Right atrium auricular region (tissue), 2 donors: ENCODE measurements around the gene KLHL22. TPM values are rescaled to one million over a fixed set of nuclear protein-coding genes. Genes with fewer than 3 reads are reported as not detected.

Source experiments
- DNase-seq: peaks from one replicate; pipeline ENCODE4 v3.0.0-alpha.2; 2019; ENCODE audit warnings: low spot score
- H3K27ac ChIP-seq, 2 donors: fragments of 200-600 bp; sonication (generic); 1 replicate in 1 of 2; 2 replicates in 1 of 2; pipeline ENCODE4 v1.5.1; 2016 to 2019
- H3K27me3 ChIP-seq, 2 donors: fragments of 200-600 bp; sonication (generic); one replicate each; pipeline versions ENCODE4 v1.5.1 to v1.6.0; 2017 to 2019
- H3K36me3 ChIP-seq: fragments of 200-600 bp; sonication (generic); one replicate; pipeline ENCODE4 v1.5.1; 2016
- H3K4me1 ChIP-seq, 2 donors: fragments of 200-600 bp; sonication (generic); one replicate each; pipeline versions ENCODE4 v1.5.1 to v1.6.0; 2017 to 2019
- H3K4me3 ChIP-seq, 2 donors: fragments of 200-600 bp; sonication (generic); 1 replicate in 1 of 2; 2 replicates in 1 of 2; pipeline ENCODE4 v1.5.1; 2017 to 2019; ENCODE audit warnings: mild to moderate bottlenecking in 1 of 2, moderate library complexity in 1 of 2
- H3K9me3 ChIP-seq, 2 donors: fragments of 200-600 bp; sonication (generic); one replicate each; pipeline ENCODE4 v1.5.1; 2019
- CTCF ChIP-seq, 2 donors: fragments of 200-600 bp; sonication (generic); IDR thresholded peaks; one replicate each; pipeline ENCODE4 v1.5.1; 2019; ENCODE audit warnings: antibody characterized with exemption in 2 of 2
- total RNA-seq, 2 donors: library from RNA; depleted of rRNA; stranded (reverse); fragments of >200 nt; gene quantifications; one replicate each; pipeline ENCODE4 v1.1.0, GENCODE V29; 2016

KLHL22 gene
- total RNA-seq, 2 donors from 2014 or later: 16.0 to 21.9 TPM

DNA sequence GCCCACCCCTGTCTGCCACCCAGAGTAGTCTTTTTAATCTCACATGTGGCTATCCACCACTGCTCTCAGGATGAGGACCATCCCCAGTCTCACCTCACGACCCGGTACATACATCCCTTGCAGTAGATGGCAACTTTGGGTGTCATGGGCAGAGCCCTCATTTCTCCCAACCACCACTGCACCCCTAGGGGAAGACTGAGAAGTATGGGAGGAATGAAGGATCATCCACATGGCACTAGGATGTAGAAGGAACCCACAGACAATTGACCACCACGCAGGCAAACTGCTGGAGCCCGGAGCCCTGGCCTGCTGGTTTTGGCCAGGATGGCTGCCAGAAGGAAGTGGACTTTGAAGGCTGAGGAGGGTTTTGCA, 56.1 kb downstream of the KLHL22 start:
- Histone ChIP-seq H3K9me3 (no peaks in the 10 kb centered on the region), H3K27me3 (no peaks in the 10 kb centered on the region), H3K36me3 (no peaks in the 10 kb centered on the region), H3K27ac (no peak overlapping the region), H3K4me1 (peaks cover 0 to 45% of the 10 kb centered on the region in 2 donors), H3K4me3 (no peak overlapping the region)
- no peak for DNase-seq
- no peak for TF ChIP-seq CTCF (IDR thresholded peaks at IDR 0.05)

DNA sequence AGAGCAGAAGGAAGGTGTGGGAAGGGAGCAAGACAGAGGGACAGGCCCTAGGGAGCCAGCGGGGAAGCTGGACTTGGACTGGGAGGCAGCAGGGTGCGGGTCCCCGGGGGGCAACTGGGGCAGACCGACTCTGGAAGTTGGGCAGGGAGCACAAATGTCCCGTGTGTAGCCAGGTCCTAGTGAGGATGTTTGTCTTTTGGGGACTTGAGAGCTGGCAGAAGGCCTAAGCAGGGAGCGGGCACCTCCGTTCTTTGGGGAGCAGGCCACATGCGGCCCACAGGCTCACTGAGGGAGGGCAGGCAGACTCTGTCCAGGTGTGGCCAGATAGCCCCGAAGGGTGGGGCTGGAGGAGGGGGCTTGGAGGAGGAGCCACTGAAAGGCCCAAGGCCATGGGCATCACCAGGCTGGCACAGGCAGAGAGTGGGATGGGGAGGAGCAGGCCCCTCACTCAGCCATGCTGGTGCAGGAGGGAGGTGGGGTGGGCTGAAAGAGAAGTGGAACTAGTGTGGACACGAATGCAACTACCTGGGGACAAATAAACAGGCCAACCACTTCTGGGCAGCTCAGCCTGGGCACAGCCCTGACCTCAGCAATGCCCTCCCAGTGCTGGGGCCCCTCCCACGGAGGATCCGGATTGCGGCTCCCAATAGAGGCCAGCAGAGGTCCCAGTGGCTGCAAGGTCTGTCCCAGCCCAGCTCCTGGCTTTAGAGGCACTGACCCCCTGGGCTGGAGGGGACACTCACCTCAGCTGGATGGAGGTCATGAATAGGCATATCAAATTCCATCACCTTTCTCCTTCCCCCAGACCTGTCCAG, 56.7 kb downstream of the KLHL22 start:
- no peak for DNase-seq
- no peaks in the 10 kb centered on the region for H3K27me3 ChIP-seq

GRCh38 chr22:20438427-20438677, 57.2 kb downstream of the KLHL22 start:
- Histone ChIP-seq H3K4me1 (peaks cover 0 to 45% of the 10 kb centered on the region in 2 donors), H3K36me3 (no peaks in the 10 kb centered on the region), H3K9me3 (no peaks in the 10 kb centered on the region), H3K4me3 (peak overlapping the region; percentile 53 to 71), H3K27ac (peak overlapping the region; percentile 77 to 81), H3K27me3 (no peaks in the 10 kb centered on the region)
- no peak for DNase-seq
- no peak for TF ChIP-seq CTCF (IDR thresholded peaks at IDR 0.05)

More for the DNA sequence above, 56.7 kb downstream of the KLHL22 start:
- H3K4me1 ChIP-seq: peaks cover 0 to 45% of the 10 kb centered on the region in 2 donors
- H3K9me3 ChIP-seq: no peaks in the 10 kb centered on the region
- H3K27ac ChIP-seq: peak overlapping the region; percentile 77 to 81
- no peaks in the 10 kb centered on the region for H3K36me3 ChIP-seq
- peak overlapping the region in 1 of 2 donors; percentile 71 for H3K4me3 ChIP-seq
- TF ChIP-seq CTCF (IDR thresholded peaks at IDR 0.05): no peak

GRCh38 chr22:20437613-20438426, 57.8 kb downstream of the KLHL22 start, which contains the start of gene SCARF2:
Gene SCARF2 (minus strand): TSS chr22:20437825. CDS start chr22:20437754, 71 bp downstream.
- Histone ChIP-seq H3K36me3 (no peaks in the 10 kb centered on the region), H3K27me3 (no peaks in the 10 kb centered on the region), H3K4me1 (peaks cover 0 to 45% of the 10 kb centered on the region in 2 donors), H3K27ac (peak within 1 kb of the TSS; percentile 77 to 81), H3K4me3 (peak within 1 kb of the TSS; percentile 53 to 71), H3K9me3 (no peaks in the 10 kb centered on the region)
- no peak for TF ChIP-seq CTCF (IDR thresholded peaks at IDR 0.05)
- no peak for DNase-seq

GRCh38 chr22:20436768-20437612, 58.6 kb downstream of the KLHL22 start:
- Histone ChIP-seq H3K4me3 (peak overlapping the region; percentile 53 to 71), H3K36me3 (no peaks in the 10 kb centered on the region), H3K27me3 (no peaks in the 10 kb centered on the region), H3K27ac (peak overlapping the region; percentile 68 to 72), H3K4me1 (peaks cover 0 to 41% of the 10 kb centered on the region in 2 donors), H3K9me3 (no peaks in the 10 kb centered on the region)
- DNase-seq: no peak
- TF ChIP-seq CTCF (IDR thresholded peaks at IDR 0.05): no peak
